Measurements from ENCODE around the gene BLVRB. TPM values are rescaled to one million over a fixed set of nuclear protein-coding genes. Genes with fewer than 3 reads are reported as not detected.
"Not testable (repeated sequence)": the region's sequence is repeated elsewhere in the genome, so short reads cannot be mapped to it uniquely, and the experiment has no call there.

BLVRB gene
- total and polyA plus RNA-seq, 8 donors, result 54.3 to 561 (median 252) TPM

GRCh38 chr19:40502081-40502480 is 36.5 kb upstream of the BLVRB start:
- DNase-seq, result no peak
- Histone ChIP-seq H3K36me3 (peaks cover 0 to 5% (median 2%) of the 10 kb centered on the region in 4 donors), H3K27me3 (no peaks in the 10 kb centered on the region), H3K9me3 (no peaks in the 10 kb centered on the region), H3K27ac (no peak overlapping the region), H3K4me3 (no peak overlapping the region), H3K4me1 (no peaks in the 10 kb centered on the region)
- WGBS, 5 donors, result 75 to 86% (median 80%) methylated on average over 8 to 13 of the region's 13 CpGs
- intact Hi-C loops (cut with DNase I; ENCODE audit: low total_unique reads), result no loop called here
- no peak for TF ChIP-seq POLR2AphosphoS5 (IDR thresholded peaks at IDR 0.05)
- no peak for TF ChIP-seq POLR2A (IDR thresholded peaks at IDR 0.05)
- no peak for TF ChIP-seq CTCF (IDR thresholded peaks at IDR 0.05)
- TF ChIP-seq EP300 (IDR thresholded peaks at IDR 0.05), result no peak

GRCh38 chr19:40501599-40501998 is 36.1 kb upstream of the BLVRB start:
- Histone ChIP-seq H3K4me1 (no peaks in the 10 kb centered on the region), H3K27me3 (no peaks in the 10 kb centered on the region), H3K27ac (no peak overlapping the region), H3K9me3 (no peaks in the 10 kb centered on the region), H3K36me3 (peaks cover 0 to 6% (median 3%) of the 10 kb centered on the region in 4 donors), H3K4me3 (no peak overlapping the region)
- 85 to 91% (median 88%) methylated on average over 4 of the region's 4 CpGs for WGBS, 5 donors
- no peak for TF ChIP-seq POLR2A (IDR thresholded peaks at IDR 0.05)
- no peak for TF ChIP-seq POLR2AphosphoS5 (IDR thresholded peaks at IDR 0.05)
- intact Hi-C loops (cut with DNase I; ENCODE audit: low total_unique reads), result no loop called here
- DNase-seq, result no peak

GRCh38 chr19:40500678-40501530 is 35.4 kb upstream of the BLVRB start:
- intact Hi-C loops (cut with DNase I; ENCODE audit: low total_unique reads); DNase-seq; H3K4me3 ChIP-seq; H3K27ac ChIP-seq; H3K9me3 ChIP-seq; H3K27me3 ChIP-seq; H3K36me3 ChIP-seq; H3K4me1 ChIP-seq: not testable (repeated sequence)
- 77 to 89% (median 82%) methylated on average over 8 of the region's 8 CpGs for WGBS, 5 donors

- no peaks in the 10 kb centered on the region for H3K27me3 ChIP-seq
- peaks cover 0 to 10% (median 3%) of the 10 kb centered on the region in 4 donors for H3K36me3 ChIP-seq
- DNase-seq, result no peak
- 86 to 90% (median 88%) methylated on average over 5 of the region's 5 CpGs for WGBS, 5 donors
- no peak overlapping the region for H3K4me3 ChIP-seq
- H3K27ac ChIP-seq, result no peak overlapping the region
- H3K4me1 ChIP-seq, result no peaks in the 10 kb centered on the region
- no peaks in the 10 kb centered on the region for H3K9me3 ChIP-seq
- no peak for TF ChIP-seq CTCF (IDR thresholded peaks at IDR 0.05)
- TF ChIP-seq EP300 (IDR thresholded peaks at IDR 0.05), result no peak
- intact Hi-C loops (cut with DNase I; ENCODE audit: low total_unique reads), result no loop called here
Measured at GRCh38 chr19:40499320-40499719, 33.8 kb upstream of the BLVRB start.

GRCh38 chr19:40497214-40497613 is 31.7 kb upstream of the BLVRB start:
- Histone ChIP-seq H3K9me3 (no peaks in the 10 kb centered on the region), H3K27ac (no peak overlapping the region), H3K4me3 (no peak overlapping the region), H3K4me1 (no peaks in the 10 kb centered on the region), H3K36me3 (peaks cover 0 to 16% (median 4%) of the 10 kb centered on the region in 4 donors), H3K27me3 (no peaks in the 10 kb centered on the region)
- 79 to 94% (median 88%) methylated on average over 10 to 12 of the region's 12 CpGs for WGBS, 5 donors
- DNase-seq, result no peak
- TF ChIP-seq POLR2A (IDR thresholded peaks at IDR 0.05) (no peak), POLR2AphosphoS5 (IDR thresholded peaks at IDR 0.05) (no peak), CTCF (IDR thresholded peaks at IDR 0.05) (no peak), EP300 (IDR thresholded peaks at IDR 0.05) (no peak)
- intact Hi-C loops (cut with DNase I; ENCODE audit: low total_unique reads), result no loop called here
